Parathyroid adenoma (tissue), 2 donors: ENCODE results near the gene COL4A2.
A peak's percentile ranks its signal among the peaks of the same experiment; 100 is the strongest.

ENCODE experiments used
- H2AFZ ChIP-seq: fragments of 300-600 bp; sonication (generic); one replicate; pipeline ENCODE4 v1.7.0; 2017; ENCODE audit warnings: antibody characterized with exemption, mild to moderate bottlenecking
- H3K27ac ChIP-seq: fragments of 300-600 bp; sonication (generic); one replicate; pipeline ENCODE4 v1.7.0; 2017
- H3K27me3 ChIP-seq: fragments of 300-600 bp; sonication (generic); one replicate; pipeline ENCODE4 v1.7.0; 2017; ENCODE audit warnings: low read length; ENCODE audit not compliant: control insufficient read depth, insufficient read depth
- H3K36me3 ChIP-seq: fragments of 300-600 bp; sonication (generic); one replicate; pipeline ENCODE4 v1.7.0; 2017; ENCODE audit warnings: low read length; ENCODE audit not compliant: control insufficient read depth, insufficient read depth
- H3K4me1 ChIP-seq: fragments of 300-600 bp; sonication (generic); one replicate; pipeline ENCODE4 v1.7.0; 2017; ENCODE audit warnings: control low read depth
- H3K4me2 ChIP-seq: fragments of 300-600 bp; sonication (generic); one replicate; pipeline ENCODE4 v1.7.0; 2017; ENCODE audit warnings: low read length
- H3K4me3 ChIP-seq: fragments of 300-600 bp; sonication (generic); one replicate; pipeline ENCODE4 v1.7.0; 2017; ENCODE audit warnings: low read depth, low read length
- H3K79me2 ChIP-seq: fragments of 300-600 bp; sonication (generic); one replicate; pipeline ENCODE4 v1.7.0; 2017; ENCODE audit warnings: control low read depth
- H3K9ac ChIP-seq: fragments of 300-600 bp; sonication (generic); one replicate; pipeline ENCODE4 v1.7.0; 2017; ENCODE audit warnings: mild to moderate bottlenecking
- H3K9me3 ChIP-seq: fragments of 300-600 bp; sonication (generic); one replicate; pipeline ENCODE4 v1.7.0; 2017; ENCODE audit warnings: low read length; ENCODE audit not compliant: control insufficient read depth
- CTCF ChIP-seq: fragments of 300-600 bp; sonication (generic); IDR thresholded peaks from one replicate; pipeline ENCODE4 v1.7.0; 2017; ENCODE audit warnings: antibody characterized with exemption, mild to moderate bottlenecking
- donor health status: primary hyperparathyroidism.

COL4A2 gene

GRCh38 chr13:110419946-110420345 is 112.9 kb downstream of the COL4A2 start:
- H3K9ac ChIP-seq: no peak overlapping the region
- H3K36me3 ChIP-seq: no peaks in the 10 kb centered on the region
- no peak overlapping the region for H3K4me2 ChIP-seq
- no peaks in the 10 kb centered on the region for H3K4me1 ChIP-seq
- peak overlapping the region; percentile 68 for H3K27ac ChIP-seq
- no peaks in the 10 kb centered on the region for H3K79me2 ChIP-seq
- no peak overlapping the region for H3K4me3 ChIP-seq
- H3K9me3 ChIP-seq: no peaks in the 10 kb centered on the region
- H3K27me3 ChIP-seq: no peaks in the 10 kb centered on the region
- no peak for TF ChIP-seq CTCF
- no peak overlapping the region for H2AFZ ChIP-seq

GRCh38 chr13:110420626-110421025 is 113.5 kb downstream of the COL4A2 start:
- no peak for TF ChIP-seq CTCF
- no peaks in the 10 kb centered on the region for H3K27me3 ChIP-seq
- H3K4me2 ChIP-seq: no peak overlapping the region
- H3K79me2 ChIP-seq: no peaks in the 10 kb centered on the region
- no peak overlapping the region for H3K27ac ChIP-seq
- no peaks in the 10 kb centered on the region for H3K9me3 ChIP-seq
- H2AFZ ChIP-seq: no peak overlapping the region
- H3K9ac ChIP-seq: no peak overlapping the region
- no peaks in the 10 kb centered on the region for H3K4me1 ChIP-seq
- no peak overlapping the region for H3K4me3 ChIP-seq
- no peaks in the 10 kb centered on the region for H3K36me3 ChIP-seq

- Histone ChIP-seq H3K4me2 (no peak overlapping the region), H3K36me3 (no peaks in the 10 kb centered on the region), H3K4me1 (no peaks in the 10 kb centered on the region)
These were observed 114.0 kb downstream of the COL4A2 start for GRCh38 chr13:110421061-110421460.

GRCh38 chr13:110421696-110422385 is 114.8 kb downstream of the COL4A2 start:
- H3K36me3 ChIP-seq: no peaks in the 10 kb centered on the region
- no peak overlapping the region for H3K9ac ChIP-seq
- no peak overlapping the region for H2AFZ ChIP-seq
- no peak for TF ChIP-seq CTCF
- H3K9me3 ChIP-seq: no peaks in the 10 kb centered on the region
- no peaks in the 10 kb centered on the region for H3K79me2 ChIP-seq
- H3K4me2 ChIP-seq: no peak overlapping the region
- no peak overlapping the region for H3K4me3 ChIP-seq
- no peaks in the 10 kb centered on the region for H3K27me3 ChIP-seq
- no peak overlapping the region for H3K27ac ChIP-seq
- H3K4me1 ChIP-seq: no peaks in the 10 kb centered on the region

More at GRCh38 chr13:110421061-110421460, 114.0 kb downstream of the COL4A2 start:
- H3K27ac ChIP-seq: no peak overlapping the region
- H3K79me2 ChIP-seq: no peaks in the 10 kb centered on the region
- H3K27me3 ChIP-seq: no peaks in the 10 kb centered on the region
- H2AFZ ChIP-seq: no peak overlapping the region
- H3K4me3 ChIP-seq: no peak overlapping the region
- H3K9ac ChIP-seq: no peak overlapping the region
- no peaks in the 10 kb centered on the region for H3K9me3 ChIP-seq
- TF ChIP-seq CTCF: no peak
